ENCODE data around the gene RALGDS.

Gene RALGDS

GRCh38 chr9:133117271-133118178, 3.5 kb downstream of the RALGDS start:
- DNase-seq: peak; percentile 47

- peak; percentile 36 for DNase-seq
These were observed 4.5 kb downstream of the RALGDS start for GRCh38 chr9:133116346-133117231.

- DNase-seq: peak; percentile 15
These were observed 5.3 kb downstream of the RALGDS start for GRCh38 chr9:133115604-133116345.

DNA sequence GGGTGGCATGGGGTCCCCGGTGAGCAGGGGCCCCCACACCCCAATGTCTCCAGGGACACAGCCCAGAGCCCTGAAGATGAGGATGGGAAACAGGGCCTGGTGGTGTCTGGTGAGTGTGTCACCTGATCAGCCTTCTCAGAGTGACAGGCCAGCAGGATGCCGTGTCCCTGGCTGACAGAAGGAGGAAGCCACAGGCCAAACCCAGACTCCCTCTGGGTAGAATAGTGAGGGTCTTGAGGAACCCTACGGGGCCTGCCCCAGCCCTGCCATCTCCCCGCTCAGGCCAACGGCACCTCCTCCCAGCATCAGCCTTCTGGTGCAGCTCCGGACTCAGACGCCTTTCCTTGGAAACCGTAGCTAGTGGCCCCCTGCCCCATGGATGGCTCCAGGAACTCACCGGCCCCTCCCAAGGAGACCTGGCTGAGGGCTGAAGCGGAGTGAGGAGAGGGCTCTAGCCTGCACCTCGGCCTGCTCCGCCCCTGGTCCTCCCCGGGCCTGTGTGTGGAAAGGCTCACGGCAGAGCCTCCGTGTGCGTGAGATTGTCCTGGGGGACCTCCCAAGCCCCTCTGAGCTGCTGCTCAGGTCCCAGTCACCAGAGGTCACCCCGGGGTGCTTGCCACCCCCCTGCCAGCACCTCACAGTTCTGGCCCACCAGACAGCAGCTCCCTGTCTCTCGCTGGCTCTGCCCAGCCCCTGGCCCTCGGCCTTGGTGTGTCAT, 6.0 kb downstream of the RALGDS start:
- peak; percentile 34 for DNase-seq

- peak; percentile 64 for DNase-seq
These were observed 6.8 kb downstream of the RALGDS start for GRCh38 chr9:133113949-133114885.

- peak; percentile 54 for DNase-seq
These were observed 7.7 kb downstream of the RALGDS start for GRCh38 chr9:133113163-133113948.

GRCh38 chr9:133112663-133113026, 8.4 kb downstream of the RALGDS start:
- peak; percentile 47 for DNase-seq

- DNase-seq: peak; percentile 17
These were observed 9.0 kb downstream of the RALGDS start for GRCh38 chr9:133111808-133112662.

- DNase-seq: peak; percentile 17
These were observed 10.9 kb downstream of the RALGDS start for GRCh38 chr9:133109931-133110650.

DNA sequence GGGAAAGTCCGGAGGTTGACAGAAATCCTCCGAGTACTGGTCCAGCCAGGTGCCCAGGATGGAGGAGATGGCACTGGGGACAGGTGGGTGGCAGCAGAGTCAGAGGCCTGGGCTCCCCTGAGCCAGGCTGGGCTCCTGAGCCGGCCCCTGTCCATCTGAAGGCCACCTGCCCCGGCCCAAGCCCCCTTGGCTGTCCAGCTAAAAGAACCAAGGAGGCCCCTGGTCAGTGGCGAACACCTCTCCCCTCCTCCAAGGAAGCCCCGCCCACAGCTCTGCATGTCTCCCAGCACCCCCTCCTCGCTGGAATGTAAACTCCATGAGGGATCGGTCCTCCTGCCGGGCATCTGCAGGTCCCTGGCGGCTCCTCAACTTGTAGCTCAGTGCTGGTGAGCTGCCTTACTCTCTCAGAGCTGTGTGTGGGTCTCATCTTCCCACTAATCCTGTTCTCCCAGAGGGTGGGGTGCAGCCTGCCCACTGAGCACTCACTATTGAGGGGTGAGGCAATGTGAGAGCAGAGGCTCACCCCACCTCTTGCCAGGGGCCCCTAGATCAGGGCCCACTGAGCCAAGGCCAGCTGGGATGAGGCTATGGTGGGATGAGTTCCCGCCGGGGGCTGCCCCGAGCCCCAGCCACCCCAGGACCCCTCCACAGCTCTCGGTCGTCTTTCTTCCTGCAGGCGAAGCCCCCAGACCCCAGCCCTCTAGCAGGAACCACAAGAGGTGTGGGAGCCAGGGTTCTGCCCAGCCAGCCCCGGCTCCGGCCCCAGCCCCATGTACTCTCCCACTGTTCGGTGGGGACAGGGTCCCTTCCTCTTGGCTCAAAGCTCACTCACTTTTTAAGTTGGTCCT, 12.0 kb downstream of the RALGDS start:
- peak; percentile 17 for DNase-seq

GRCh38 chr9:133107961-133108793, 12.9 kb downstream of the RALGDS start:
- no peak for DNase-seq

GRCh38 chr9:133107245-133107722, 13.8 kb downstream of the RALGDS start:
- DNase-seq: peak; percentile 8

GRCh38 chr9:133106511-133107244, 14.4 kb downstream of the RALGDS start:
- DNase-seq: peak; percentile 12

DNA sequence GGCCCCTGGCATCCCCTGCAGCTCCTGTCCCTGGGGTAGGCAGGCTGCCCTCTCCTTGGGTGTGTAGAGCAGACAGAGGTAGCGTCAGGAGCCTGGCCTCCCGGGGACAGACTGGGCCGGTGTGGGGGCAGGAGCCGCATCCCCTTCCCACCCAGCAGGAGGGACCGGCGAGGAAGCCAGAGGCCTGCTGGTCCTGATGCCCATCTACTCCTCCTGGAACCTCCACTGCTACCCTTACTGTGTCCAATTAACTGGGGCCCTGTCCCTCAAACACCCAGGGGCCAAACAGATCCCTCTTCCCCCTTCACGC, 15.6 kb downstream of the RALGDS start:
- peak; percentile 35 for DNase-seq

DNA sequence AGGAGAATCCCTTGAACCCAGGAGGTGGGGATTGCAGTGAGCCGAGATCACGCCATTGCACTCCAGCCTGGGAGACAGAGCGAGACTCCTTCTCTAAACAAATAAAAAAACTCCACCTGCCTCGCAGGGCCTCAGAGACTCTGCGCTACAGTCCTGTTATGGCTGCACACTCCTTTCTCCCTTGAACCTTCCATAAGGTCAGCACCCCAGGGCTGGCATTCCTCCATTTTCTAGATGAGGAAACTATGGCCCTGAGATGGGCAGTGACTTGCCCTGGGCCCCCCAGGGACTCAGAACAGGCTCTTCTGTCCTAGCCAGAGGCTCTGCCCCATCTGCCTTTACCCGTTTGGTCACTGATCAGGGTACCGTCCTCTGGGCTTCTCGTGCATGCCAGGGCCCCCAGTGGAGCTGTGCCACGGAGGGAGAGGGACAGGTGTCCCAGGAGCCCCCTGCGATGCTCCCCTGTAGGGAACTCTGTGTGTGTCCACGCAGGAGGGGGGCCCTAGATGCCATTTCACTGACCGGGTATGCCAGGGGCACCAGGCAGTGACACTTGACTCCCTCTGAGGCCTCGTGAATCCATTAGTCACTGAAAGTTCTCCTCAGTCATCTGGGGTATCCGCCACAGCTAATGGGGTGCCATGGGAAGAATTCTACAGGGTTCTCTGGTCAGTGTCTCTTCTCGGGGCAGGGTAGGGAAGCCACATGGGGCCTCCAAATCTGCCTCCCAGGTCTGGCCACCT, 16.2 kb downstream of the RALGDS start:
- peak; percentile 23 for DNase-seq
